NCI-H2081 treated with DMSO at 0.1 percent for 48 hours (cell line): ENCODE data around the gene USP15.
"Not testable (repeated sequence)": the region's sequence is repeated elsewhere in the genome, so short reads cannot be mapped to it uniquely, and the experiment has no call there.

Experiments used
- DNase-seq: peaks from one replicate; lab custom pipeline; 2025; lab: John Stamatoyannopoulos, UW

Gene USP15

DNA sequence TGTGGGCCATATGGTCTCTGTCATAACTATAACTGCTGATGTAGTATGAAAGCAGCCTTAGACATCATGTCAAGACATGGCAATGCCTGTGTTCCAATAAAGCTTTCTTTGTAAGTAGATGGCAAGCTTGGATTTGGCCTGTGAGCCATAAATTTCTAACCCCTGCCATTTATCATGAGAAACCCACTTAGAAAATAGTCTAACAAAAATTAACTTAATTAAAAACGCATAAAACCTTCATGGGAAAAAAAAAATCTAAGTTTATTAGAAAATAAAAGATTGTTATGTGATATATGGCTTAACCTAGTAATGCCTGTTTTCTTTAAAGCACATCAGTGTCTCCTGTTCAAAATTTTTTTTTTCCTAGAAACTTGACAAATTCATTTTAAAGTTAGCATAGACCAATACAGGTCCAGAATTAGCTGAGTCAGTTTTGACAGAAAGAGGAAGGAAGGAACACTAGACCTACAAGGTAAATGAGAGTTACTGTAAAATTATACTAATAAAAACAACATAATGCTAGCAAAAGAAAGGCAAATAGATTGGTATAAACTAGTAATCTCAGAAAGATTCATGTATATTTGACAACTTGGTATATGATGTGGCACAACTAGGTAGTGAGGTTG lies 68.2 kb downstream of the USP15 start:
- no peak for DNase-seq

GRCh38 chr12:62331306-62331705 lies 71.1 kb downstream of the USP15 start:
- DNase-seq: no peak

DNA sequence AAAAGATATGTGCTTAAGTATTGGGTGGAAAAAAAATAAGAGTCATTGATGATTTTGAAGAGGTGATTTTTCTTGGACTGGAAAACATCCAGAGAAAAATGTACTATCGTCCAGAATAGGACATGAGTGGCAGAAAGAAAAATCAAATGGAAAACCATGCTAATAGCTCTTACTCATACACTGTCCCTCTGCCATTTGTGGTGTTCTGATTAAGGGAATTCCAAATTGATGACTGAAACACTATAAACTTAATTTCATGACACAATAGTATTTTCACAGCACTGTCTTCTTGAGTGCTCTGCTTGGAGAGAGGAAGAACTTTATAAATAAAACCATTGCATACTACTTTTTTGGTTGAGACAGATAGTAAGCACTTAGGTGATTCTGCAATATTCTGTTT lies 72.4 kb downstream of the USP15 start:
- no peak for DNase-seq

- no peak for DNase-seq
Measured at GRCh38 chr12:62335057-62335456, 74.9 kb downstream of the USP15 start.

- no peak for DNase-seq
Measured at GRCh38 chr12:62335796-62336195, 75.6 kb downstream of the USP15 start.

DNA sequence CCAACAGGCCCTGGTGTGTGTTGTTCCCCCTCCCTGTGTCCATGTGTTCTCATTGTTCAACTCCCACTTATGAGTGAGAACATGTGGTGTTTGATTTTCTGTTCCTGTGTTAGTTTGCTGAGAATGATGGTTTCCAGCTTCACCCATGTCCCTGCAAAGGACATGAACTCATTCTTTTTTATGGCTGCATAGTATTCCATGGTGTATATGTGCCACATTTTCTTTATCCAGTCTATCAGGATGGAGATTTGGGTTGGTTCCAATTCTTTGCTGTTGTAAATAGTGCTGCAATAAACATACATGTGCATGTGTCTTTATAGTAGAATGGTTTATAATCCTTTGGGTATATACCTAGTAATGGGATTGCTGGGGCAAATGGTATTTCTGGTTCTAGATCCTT lies 77.4 kb downstream of the USP15 start:
- DNase-seq: not testable (repeated sequence)

DNA sequence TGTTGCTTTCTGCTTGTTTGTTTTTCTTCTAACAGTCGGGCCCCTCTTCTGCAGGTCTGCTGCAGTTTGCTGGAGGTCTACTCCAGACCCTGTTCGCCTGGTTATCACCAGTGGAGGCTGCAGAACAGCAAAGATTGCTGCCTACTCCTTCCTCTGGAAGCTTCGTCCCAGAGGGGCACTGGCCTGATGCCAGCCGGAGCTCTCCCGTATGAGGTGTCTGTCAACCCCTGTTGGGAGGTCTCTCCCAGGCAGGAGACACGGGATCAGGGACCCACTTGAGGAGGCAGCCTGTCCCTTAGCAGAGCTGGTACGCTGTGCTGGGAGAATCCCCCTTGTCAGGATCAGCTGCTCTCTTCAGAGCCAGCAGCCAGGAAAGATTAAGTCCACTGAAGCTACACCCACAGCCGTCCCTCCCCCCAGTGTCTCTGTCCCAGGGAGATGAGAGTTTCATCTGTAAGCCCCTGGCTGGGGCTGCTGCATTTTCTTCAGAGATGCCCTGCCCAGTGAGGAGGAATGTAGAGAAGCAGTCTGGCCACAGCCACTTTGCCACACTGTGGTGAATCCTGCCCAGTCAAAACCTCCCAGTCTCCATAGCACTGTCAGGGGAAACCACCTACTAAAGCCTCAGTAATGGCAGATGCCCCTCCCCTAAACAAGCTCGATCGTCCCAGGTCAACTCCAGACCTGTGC lies 82.6 kb downstream of the USP15 start:
- DNase-seq: not testable (repeated sequence)

GRCh38 chr12:62343304-62344120 lies 83.3 kb downstream of the USP15 start:
- not testable (repeated sequence) for DNase-seq

DNA sequence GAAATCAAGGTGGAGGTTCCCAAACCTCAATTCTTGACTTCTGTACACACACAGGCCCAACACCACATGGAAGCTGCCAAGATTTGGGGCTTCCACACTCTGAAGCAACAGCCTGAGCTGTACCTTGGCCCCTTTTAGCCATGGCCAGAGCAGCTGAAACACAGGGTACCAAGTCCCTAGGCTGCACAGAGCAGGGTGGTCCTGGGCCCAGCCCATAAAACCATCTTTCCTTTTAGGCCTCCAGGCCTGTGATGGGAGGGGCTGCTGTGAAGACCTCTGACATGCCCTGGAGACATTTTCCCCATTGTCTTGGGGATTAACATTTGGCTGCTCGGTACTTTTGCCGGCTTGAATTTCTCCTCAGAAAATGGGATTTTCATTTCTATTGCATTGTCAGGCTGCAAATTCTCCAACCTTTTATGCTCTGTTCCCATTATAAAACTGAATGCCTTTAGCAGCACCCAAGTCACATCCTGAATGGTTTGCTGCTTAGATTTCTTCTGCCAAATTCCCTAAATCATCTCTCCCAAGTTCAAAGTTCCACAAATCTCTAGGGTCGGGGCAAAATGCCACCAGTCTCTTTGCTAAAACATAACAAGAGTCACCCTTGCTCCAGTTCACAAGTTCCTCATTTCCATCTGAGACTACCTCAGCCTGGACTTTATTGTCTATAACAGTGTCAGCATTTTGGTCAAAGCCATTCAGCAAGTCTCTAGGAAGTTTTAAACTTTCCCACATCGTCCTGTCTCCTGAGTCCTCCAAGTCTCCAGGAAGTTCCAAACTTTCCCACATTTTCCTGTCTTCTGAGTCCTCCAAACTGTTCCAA lies 84.7 kb downstream of the USP15 start:
- not testable (repeated sequence) for DNase-seq

GRCh38 chr12:62345667-62346066 lies 85.5 kb downstream of the USP15 start:
- DNase-seq: no peak

- DNase-seq: no peak
Measured at GRCh38 chr12:62346817-62347216, 86.6 kb downstream of the USP15 start.

- no peak for DNase-seq
Measured at GRCh38 chr12:62347922-62348650, 87.9 kb downstream of the USP15 start.

GRCh38 chr12:62350554-62350953 lies 90.3 kb downstream of the USP15 start:
- DNase-seq: no peak

DNA sequence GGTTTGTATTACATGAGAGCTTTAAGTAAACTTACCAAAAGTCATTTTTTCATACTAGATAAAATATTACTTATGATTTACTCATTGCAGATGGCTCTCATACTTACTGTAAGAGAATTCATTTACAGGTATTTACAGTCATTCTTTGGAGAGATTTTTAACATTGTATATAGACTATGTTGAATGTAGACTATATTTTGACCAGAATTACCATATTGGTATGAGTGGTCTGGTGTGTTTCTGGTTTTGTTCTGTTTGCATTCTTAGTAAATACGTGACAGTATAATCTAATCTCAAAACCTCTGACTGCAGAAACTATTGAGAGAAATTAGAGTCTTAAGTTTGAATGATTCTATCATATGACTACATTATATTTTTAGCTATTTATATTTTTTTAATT lies 91.1 kb downstream of the USP15 start:
- DNase-seq: no peak

- no peak for DNase-seq
Measured at GRCh38 chr12:62361048-62361447, 100.8 kb downstream of the USP15 start.

- no peak for DNase-seq
Measured at GRCh38 chr12:62363506-62363905, 103.3 kb downstream of the USP15 start.

DNA sequence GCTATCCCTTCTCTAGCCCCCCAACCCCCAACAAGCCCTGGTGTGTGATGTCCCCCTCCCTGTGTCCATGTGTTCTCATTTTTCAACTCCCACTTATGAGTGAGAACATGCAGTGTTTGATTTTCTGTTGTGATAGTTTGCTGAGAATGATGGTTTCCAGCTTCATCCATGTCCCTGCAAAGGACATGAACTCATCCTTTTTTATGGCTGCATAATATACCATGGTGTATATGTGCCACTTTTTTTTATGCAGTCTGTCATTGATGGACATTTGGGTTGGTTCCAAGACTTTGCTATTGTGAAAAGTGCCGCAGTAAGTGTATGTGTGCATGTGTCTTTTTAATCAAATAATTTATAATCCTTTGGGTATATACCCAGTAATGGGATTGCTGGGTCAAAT lies 104.5 kb downstream of the USP15 start:
- DNase-seq: not testable (repeated sequence)

GRCh38 chr12:62365846-62366245 lies 105.6 kb downstream of the USP15 start:
- DNase-seq: not testable (repeated sequence)

- DNase-seq: not testable (repeated sequence)
Measured at GRCh38 chr12:62368430-62369223, 108.4 kb downstream of the USP15 start.

DNA sequence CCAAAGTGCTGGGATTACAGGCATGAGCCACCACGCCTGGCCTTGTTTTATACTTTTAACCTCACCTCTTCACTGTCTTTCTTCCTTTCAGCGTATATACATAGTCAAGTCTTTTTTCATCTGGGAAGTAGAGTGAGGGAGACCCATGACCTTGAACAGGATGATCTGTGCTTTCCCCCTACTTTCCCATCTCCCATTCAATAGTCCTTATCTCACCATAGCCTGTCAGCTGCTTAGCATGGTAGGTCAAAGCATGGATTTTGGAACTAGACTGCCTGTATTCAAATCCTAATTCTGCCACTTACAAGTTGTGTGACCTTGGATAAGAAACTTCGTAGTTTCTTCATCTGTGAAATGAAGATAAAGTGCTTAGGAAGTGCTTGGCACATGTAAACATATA lies 110.0 kb downstream of the USP15 start:
- no peak for DNase-seq

DNA sequence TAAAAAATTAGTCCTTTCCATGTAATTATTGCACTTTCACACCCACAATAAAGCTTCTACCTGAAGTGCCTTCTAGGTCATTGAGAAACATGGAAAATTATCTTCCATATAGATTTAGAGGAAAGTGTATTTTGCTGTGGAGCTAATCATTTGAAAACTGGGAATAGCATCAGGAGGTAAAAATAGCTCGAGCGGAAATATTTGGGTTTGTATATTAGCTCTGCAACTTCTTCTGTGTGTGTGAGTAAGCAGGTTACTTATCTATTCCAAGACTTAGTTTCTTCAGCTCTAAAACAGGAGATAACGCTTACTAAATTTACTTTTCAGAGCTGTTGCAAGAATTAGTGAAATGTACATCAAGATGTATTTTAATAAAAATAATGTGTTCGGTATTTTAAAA lies 111.5 kb downstream of the USP15 start:
- no peak for DNase-seq
